Lung (tissue), 12 donors: ENCODE results near the gene CPSF4. TPM values are rescaled to one million over a fixed set of nuclear protein-coding genes. Genes with fewer than 3 reads are reported as not detected.

Source experiments
- ATAC-seq: fragments of 200-7000 bp; cut with Tn5 transposase; one replicate; pipeline ENCODE4 v1.9.1; 2020; ENCODE audit warnings: moderate number of reproducible peaks; ENCODE audit not compliant: insufficient read depth, low FRiP score
- DNase-seq, 3 donors: peaks; one replicate each; pipeline ENCODE4 v3.0.0-alpha.2; 2013 to 2017
- H3K27ac ChIP-seq, 2 donors: one replicate each; pipeline ENCODE4 v1.5.1; 2013; ENCODE audit warnings: mild to moderate bottlenecking in 2 of 2, moderate library complexity in 2 of 2, control low read depth in 1 of 2, inconsistent platforms in 1 of 2, low read depth in 1 of 2, low read length in 1 of 2
- H3K27me3 ChIP-seq, 3 donors: one replicate each; pipeline ENCODE4 v1.5.1; 2013; ENCODE audit warnings: low read length in 2 of 3; ENCODE audit not compliant: control insufficient read depth in 3 of 3, insufficient read depth in 3 of 3
- H3K36me3 ChIP-seq, 4 donors: one replicate each; pipeline ENCODE4 v1.5.1; 2013; ENCODE audit warnings: low read length in 4 of 4, mild to moderate bottlenecking in 1 of 4, moderate library complexity in 1 of 4; ENCODE audit not compliant: control insufficient read depth in 4 of 4, insufficient read depth in 4 of 4
- H3K4me1 ChIP-seq, 5 donors: one replicate each; pipeline ENCODE4 v1.5.1; 2013; ENCODE audit warnings: low read length in 5 of 5, mild to moderate bottlenecking in 2 of 5, moderate library complexity in 1 of 5; ENCODE audit not compliant: control insufficient read depth in 5 of 5, insufficient read depth in 5 of 5
- H3K4me3 ChIP-seq: one replicate; pipeline ENCODE4 v1.5.1; 2013; ENCODE audit warnings: mild to moderate bottlenecking, control low read depth, moderate library complexity
- H3K9ac ChIP-seq, 2 donors: one replicate each; pipeline ENCODE4 v1.5.1; 2013; ENCODE audit warnings: low read length in 2 of 2, control low read depth in 1 of 2; ENCODE audit not compliant: insufficient read depth in 1 of 2
- H3K9me3 ChIP-seq, 4 donors: one replicate each; pipeline ENCODE4 v1.5.1; 2013; ENCODE audit warnings: low read length in 3 of 4, mild to moderate bottlenecking in 1 of 4, moderate library complexity in 1 of 4; ENCODE audit not compliant: control insufficient read depth in 4 of 4, insufficient read depth in 3 of 4
- WGBS, 2 donors: extraction: QIAGEN DNeasy Blood & Tissue Kit; methylation state at CpG; one replicate each; pipeline ENCODE4 v1.1.7; 2013; 5-methylcytosine and 5-hydroxymethylcytosine counted together
- polyA plus RNA-seq, 2 donors: library from polyadenylated mRNA; stranded (reverse); fragments of 200-250 nt; gene quantifications; one replicate each; pipeline ENCODE4 v1.2.1, GENCODE V29; 2013
- total RNA-seq, 2 donors: library from RNA; depleted of rRNA in 1 of 2; stranded (reverse); fragments of >200 nt in 1 of 2; gene quantifications; one replicate each; pipeline ENCODE4 v1.2.1, GENCODE V29; 2014 to 2021
- TF ChIP-seq, protein P1 (sequence below): IDR thresholded peaks from 2 replicates; pipeline ENCODE4 v1.5.1; 2012; ENCODE audit warnings: mild to moderate bottlenecking; ENCODE audit errors: control extremely low read depth, extremely low read depth
- donor health status: control.
- donor health status: control.
- donor health status: Bipolar disorder and iron deficiency.
- donor health status: healthy.
- donor health status: DM: yes; HTN: yes; CAD: no.

CPSF4 gene
- total and polyA plus RNA-seq, 4 donors = 18.3 to 36.8 (median 27.7) TPM

DNA sequence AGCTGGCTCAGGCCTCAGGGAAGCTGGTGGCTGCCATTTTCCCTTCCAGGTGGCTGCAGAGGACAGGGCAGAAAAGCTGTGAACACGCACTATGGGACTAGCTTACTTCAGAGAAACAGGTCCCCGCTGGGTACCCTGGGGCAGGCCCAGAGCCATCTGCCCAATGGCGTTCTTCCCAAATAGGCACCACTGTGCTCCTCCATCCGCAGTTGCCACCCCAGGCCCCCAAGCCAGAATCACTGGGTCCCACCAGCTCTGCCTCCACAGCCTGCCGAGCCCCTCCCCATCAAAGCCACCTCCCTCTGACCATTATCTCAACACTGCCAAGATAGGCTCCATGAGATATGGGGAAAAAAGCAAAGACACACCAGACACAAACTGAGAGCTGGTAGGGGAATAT, 18.5 kb upstream of the CPSF4 start:
- no peak for ATAC-seq
- H3K9ac ChIP-seq = no peak overlapping the region
- TF ChIP-seq, protein P1, sequence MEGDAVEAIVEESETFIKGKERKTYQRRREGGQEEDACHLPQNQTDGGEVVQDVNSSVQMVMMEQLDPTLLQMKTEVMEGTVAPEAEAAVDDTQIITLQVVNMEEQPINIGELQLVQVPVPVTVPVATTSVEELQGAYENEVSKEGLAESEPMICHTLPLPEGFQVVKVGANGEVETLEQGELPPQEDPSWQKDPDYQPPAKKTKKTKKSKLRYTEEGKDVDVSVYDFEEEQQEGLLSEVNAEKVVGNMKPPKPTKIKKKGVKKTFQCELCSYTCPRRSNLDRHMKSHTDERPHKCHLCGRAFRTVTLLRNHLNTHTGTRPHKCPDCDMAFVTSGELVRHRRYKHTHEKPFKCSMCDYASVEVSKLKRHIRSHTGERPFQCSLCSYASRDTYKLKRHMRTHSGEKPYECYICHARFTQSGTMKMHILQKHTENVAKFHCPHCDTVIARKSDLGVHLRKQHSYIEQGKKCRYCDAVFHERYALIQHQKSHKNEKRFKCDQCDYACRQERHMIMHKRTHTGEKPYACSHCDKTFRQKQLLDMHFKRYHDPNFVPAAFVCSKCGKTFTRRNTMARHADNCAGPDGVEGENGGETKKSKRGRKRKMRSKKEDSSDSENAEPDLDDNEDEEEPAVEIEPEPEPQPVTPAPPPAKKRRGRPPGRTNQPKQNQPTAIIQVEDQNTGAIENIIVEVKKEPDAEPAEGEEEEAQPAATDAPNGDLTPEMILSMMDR = no peak
- 93 to 98% methylated on average over 5 of the region's 5 CpGs for WGBS, 2 donors
- no peaks in the 10 kb centered on the region for H3K9me3 ChIP-seq
- H3K27me3 ChIP-seq = no peaks in the 10 kb centered on the region
- H3K4me3 ChIP-seq = no peak overlapping the region
- no peaks in the 10 kb centered on the region for H3K4me1 ChIP-seq
- H3K27ac ChIP-seq = no peak overlapping the region
- DNase-seq = no peak
- H3K36me3 ChIP-seq = peaks cover 19 to 63% (median 40%) of the 10 kb centered on the region in 4 donors

DNA sequence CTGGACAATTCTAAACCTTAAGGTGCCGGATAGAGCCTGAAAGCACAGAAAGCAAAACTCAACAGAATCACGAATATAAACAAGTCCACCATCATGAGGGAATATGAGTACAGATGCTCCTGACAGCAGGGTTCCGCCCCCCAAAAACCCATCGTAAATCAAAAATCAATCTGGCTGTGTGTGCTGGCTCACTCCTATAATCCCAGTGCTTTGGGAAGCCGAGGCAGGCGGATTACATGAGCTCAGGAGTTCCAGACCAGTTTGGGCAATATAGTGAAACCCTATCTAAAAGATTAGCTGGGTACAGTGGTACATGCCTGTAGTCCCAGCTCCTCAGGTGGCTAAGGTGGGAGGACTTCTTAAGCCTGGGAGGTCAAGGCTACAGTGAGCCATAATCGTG, 17.8 kb upstream of the CPSF4 start:
- H3K36me3 ChIP-seq = peaks cover 17 to 64% (median 39%) of the 10 kb centered on the region in 4 donors

DNA sequence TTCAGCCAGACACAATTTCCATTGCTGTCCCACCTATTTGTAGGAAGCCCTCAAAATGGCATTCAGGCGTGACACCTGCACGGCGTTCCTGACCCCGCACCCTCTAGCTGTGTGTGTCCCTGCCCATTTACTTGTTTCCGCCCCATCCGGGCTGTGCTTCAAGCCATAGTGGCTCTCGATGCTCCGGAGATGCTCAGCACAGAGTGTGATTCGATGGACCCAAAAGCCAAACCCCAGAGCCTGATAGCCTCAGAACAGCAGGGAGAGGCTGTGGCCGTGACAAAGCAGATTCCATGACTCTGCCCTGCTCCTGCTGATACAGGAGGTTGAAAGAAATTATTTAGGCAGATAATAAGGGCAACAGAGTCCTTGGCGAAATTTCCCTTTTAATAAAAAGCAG, 16.6 kb upstream of the CPSF4 start:
- Histone ChIP-seq H3K27ac (no peak overlapping the region), H3K36me3 (peaks cover 12 to 61% (median 35%) of the 10 kb centered on the region in 4 donors), H3K4me1 (no peaks in the 10 kb centered on the region), H3K27me3 (no peaks in the 10 kb centered on the region), H3K9ac (no peak overlapping the region), H3K9me3 (no peaks in the 10 kb centered on the region), H3K4me3 (no peak overlapping the region)
- WGBS, 2 donors = 92 to 95% methylated on average over 11 of the region's 11 CpGs
- ATAC-seq (no peak), DNase-seq (no peak)
- TF ChIP-seq, protein P1 = no peak

More for the DNA sequence above, 17.8 kb upstream of the CPSF4 start:
- WGBS, 2 donors = 92 to 93% methylated on average over 7 of the region's 7 CpGs
- no peak for ATAC-seq
- Histone ChIP-seq H3K9me3 (no peaks in the 10 kb centered on the region), H3K9ac (no peak overlapping the region), H3K4me1 (no peaks in the 10 kb centered on the region), H3K4me3 (no peak overlapping the region), H3K27ac (no peak overlapping the region), H3K27me3 (no peaks in the 10 kb centered on the region)
- TF ChIP-seq, protein P1 = no peak
- no peak for DNase-seq

DNA sequence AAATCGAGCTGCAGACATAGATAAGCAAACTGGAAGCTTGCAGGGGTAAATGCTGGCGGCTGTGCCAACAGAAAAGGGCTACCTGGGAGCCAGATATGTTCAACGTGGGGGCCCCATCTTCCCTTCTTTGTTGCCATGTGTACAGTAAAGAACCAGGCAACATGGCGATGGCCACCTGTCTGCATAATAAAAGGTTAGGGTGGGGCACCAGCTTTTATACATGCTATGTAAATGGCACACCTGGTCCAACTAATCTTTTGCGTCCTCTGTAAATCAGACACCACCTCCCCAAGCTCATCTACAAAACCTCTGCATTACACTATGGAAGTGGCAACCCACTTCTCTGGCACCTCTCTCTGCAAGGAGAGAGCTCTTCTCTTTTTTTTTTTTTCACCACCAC, 16.1 kb upstream of the CPSF4 start:
- 85 to 91% methylated on average over 5 of the region's 5 CpGs for WGBS, 2 donors
- no peak overlapping the region for H3K9ac ChIP-seq

More for the DNA sequence above, 16.1 kb upstream of the CPSF4 start:
- peaks cover 7 to 57% (median 31%) of the 10 kb centered on the region in 4 donors for H3K36me3 ChIP-seq
- DNase-seq = no peak
- H3K27ac ChIP-seq = no peak overlapping the region
- no peak overlapping the region for H3K4me3 ChIP-seq
- TF ChIP-seq, protein P1 = no peak
- no peaks in the 10 kb centered on the region for H3K4me1 ChIP-seq
- no peaks in the 10 kb centered on the region for H3K9me3 ChIP-seq
- ATAC-seq = no peak
- no peaks in the 10 kb centered on the region for H3K27me3 ChIP-seq
